Gastrocnemius medialis (tissue), 4 donors: ENCODE data around the gene HIVEP3.

Source experiments
- CTCF ChIP-seq, 5 experiments: fragments of 450-650 bp in 3 of 5; fragments of 200-600 bp in 2 of 5; sonication (generic) in 2 of 5; IDR thresholded peaks in 4 of 5; conservative IDR thresholded peaks in 1 of 5; 1 replicate in 4 of 5; 2 replicates in 1 of 5; pipeline ENCODE4 v1.5.1; 2016 to 2019; ENCODE audit warnings: antibody characterized with exemption in 5 of 5, mild to moderate bottlenecking in 3 of 5, moderate library complexity in 3 of 5
- POLR2A ChIP-seq, 2 donors: fragments of 450-650 bp; IDR thresholded peaks; one replicate each; pipeline ENCODE4 v1.6.1; 2017; ENCODE audit warnings: antibody characterized with exemption in 2 of 2, mild to moderate bottlenecking in 2 of 2, moderate library complexity in 2 of 2

DNA sequence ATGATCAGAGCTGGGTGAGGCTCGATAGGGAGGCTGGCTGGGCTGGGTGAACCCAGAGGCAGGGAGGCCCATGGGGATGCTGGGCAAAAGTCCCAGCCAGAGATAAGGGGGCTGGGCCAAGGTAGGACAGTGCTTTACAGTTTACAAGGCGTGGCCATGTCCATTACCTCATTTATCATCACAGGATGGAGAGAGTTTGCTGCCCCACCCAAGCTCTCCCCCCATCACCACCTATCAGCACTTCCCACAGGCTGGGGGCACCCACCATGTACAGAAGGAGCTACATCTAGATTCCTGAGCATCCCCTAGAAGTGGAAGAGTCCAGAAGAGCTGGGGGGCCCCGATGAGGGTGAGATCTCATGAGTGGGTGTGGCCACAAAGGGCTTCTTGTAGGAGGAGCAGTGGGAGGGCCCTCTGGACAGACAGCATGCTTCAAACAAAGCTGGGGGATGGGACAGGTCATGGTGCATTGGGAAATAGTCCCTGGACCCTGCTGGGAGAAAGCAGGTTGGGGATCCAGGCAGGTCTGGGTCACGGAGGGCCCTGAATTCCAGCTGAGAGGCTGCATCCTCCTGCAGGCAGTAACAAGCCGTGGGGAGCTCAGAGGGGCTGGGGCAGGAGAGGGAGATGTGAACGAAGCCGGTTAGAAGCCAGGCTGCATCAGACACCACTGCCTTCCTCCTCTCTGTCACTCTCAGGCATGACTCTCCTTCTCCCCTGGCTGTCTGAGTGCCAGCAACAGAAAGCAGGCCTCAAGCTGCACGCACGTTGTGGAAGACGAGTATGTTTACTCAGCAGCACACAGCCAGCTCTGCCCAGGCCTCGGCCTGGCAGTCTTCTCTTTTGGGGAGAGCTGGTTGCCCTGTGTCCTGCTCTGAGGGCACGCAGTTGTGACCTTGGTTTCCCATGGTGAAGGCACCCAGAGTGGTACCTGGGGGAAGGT is 202.3 kb downstream of the HIVEP3 start:
- TF ChIP-seq CTCF (IDR thresholded peaks at IDR 0.05 in 4 of 5, conservative IDR thresholded peaks at IDR 0.05 in 1 of 5) (no peak), POLR2A (IDR thresholded peaks at IDR 0.05) (no peak)
